SK-N-SH (cell line): Measurements from ENCODE around the gene PLXDC1. TPM values are rescaled to one million over a fixed set of nuclear protein-coding genes. Genes with fewer than 3 reads are reported as not detected.

Experiments used
- CTCF ChIA-PET: fragments of 300-600, 350-600 bp; formaldehyde crosslinking; extraction: SDS; loops from one replicate; lab custom pipeline; 2021; lab: Yijun Ruan, JAX
- POLR2A ChIA-PET: fragments of 350-600 bp; sonication (Branson Sonifier 250); formaldehyde crosslinking; extraction: SDS; loops from one replicate; lab custom pipeline; 2020; ENCODE audit warnings: antibody characterized with exemption, inconsistent platforms; lab: Yijun Ruan, JAX
- DNase-seq: peaks from one replicate; pipeline ENCODE4 v3.0.0; 2012
- H2AFZ ChIP-seq: fragments of 200-600 bp; sonication (generic); 2 replicates; pipeline ENCODE4 v1.8.1; 2016; ENCODE audit warnings: antibody characterized with exemption, mild to moderate bottlenecking, low read depth
- H3F3A ChIP-seq: fragments of 200-600 bp; sonication (generic); replicated peaks from 2 replicates; pipeline ENCODE3; 2016; ENCODE audit warnings: antibody characterized with exemption, mild to moderate bottlenecking; ENCODE audit not compliant: insufficient read depth
- H3K27ac ChIP-seq, 2 experiments: fragments of 200-500 bp in 1 of 2; fragments of 200-600 bp in 1 of 2; sonication (Bioruptor generic) in 1 of 2; sonication (generic), shearing (Covaris generic) in 1 of 2; 2 replicates each; pipeline versions ENCODE4 v1.5.1 to v1.6.1; 2014 to 2016; ENCODE audit warnings: low read depth in 2 of 2, inconsistent platforms in 1 of 2, low read length in 1 of 2, mild to moderate bottlenecking in 1 of 2, mixed read lengths in 1 of 2
- H3K27me3 ChIP-seq: fragments of 200-600 bp; sonication (generic), shearing (Covaris generic); 2 replicates; pipeline ENCODE4 v1.6.1; 2016; ENCODE audit warnings: mixed run types; ENCODE audit not compliant: insufficient read depth
- H3K36me3 ChIP-seq, 2 experiments: fragments of 200-500 bp in 1 of 2; fragments of 200-600 bp in 1 of 2; sonication (Bioruptor generic) in 1 of 2; sonication (generic) in 1 of 2; replicated peaks in 1 of 2; 2 replicates each; pipeline versions ENCODE3 to v1.5.1; 2014 to 2016; ENCODE audit warnings: low read length in 1 of 2, mild to moderate bottlenecking in 1 of 2; ENCODE audit not compliant: insufficient read depth in 2 of 2, control insufficient read depth in 1 of 2
- H3K4me1 ChIP-seq, 2 experiments: fragments of 200-500 bp in 1 of 2; fragments of 200-600 bp in 1 of 2; sonication (Bioruptor generic) in 1 of 2; sonication (generic), shearing (Covaris generic) in 1 of 2; 2 replicates each; pipeline versions ENCODE4 v1.5.1 to v1.6.1; 2014 to 2016; ENCODE audit warnings: low read depth in 1 of 2, low read length in 1 of 2, mixed run types in 1 of 2; ENCODE audit not compliant: insufficient read depth in 2 of 2, control insufficient read depth in 1 of 2
- H3K4me2 ChIP-seq: fragments of 200-600 bp; sonication (generic), shearing (Covaris generic); 2 replicates; pipeline ENCODE4 v1.6.1; 2017; ENCODE audit warnings: mixed run types
- H3K4me3 ChIP-seq, 2 experiments: fragments of 200-500 bp in 1 of 2; fragments of 200-600 bp in 1 of 2; sonication (Bioruptor generic) in 1 of 2; sonication (generic), shearing (Covaris generic) in 1 of 2; 2 replicates each; pipeline versions ENCODE4 v1.5.1 to v1.8.1; 2014 to 2016; ENCODE audit warnings: low read depth in 2 of 2, inconsistent platforms in 1 of 2, low read length in 1 of 2, mild to moderate bottlenecking in 1 of 2, mixed read lengths in 1 of 2, moderate library complexity in 1 of 2
- H3K79me2 ChIP-seq: fragments of 200-600 bp; sonication (generic); 2 replicates; pipeline ENCODE4 v1.8.1; 2017; ENCODE audit warnings: mild to moderate bottlenecking; ENCODE audit not compliant: insufficient read depth
- H3K9ac ChIP-seq: fragments of 200-600 bp; sonication (generic); 2 replicates; pipeline ENCODE4 v1.6.1; 2017; ENCODE audit warnings: mixed run types
- H3K9me2 ChIP-seq: fragments of 200-600 bp; sonication (generic); 2 replicates; pipeline ENCODE4 v1.6.1; 2017; ENCODE audit warnings: mixed run types
- H3K9me3 ChIP-seq: fragments of 200-600 bp; sonication (generic); 2 replicates; pipeline ENCODE4 v1.6.1; 2017; ENCODE audit warnings: mixed run types, mild to moderate bottlenecking, moderate library complexity
- H4K20me1 ChIP-seq: fragments of 200-600 bp; sonication (generic); 2 replicates; pipeline ENCODE4 v1.6.1; 2017; ENCODE audit warnings: mild to moderate bottlenecking, mixed run types; ENCODE audit not compliant: insufficient read depth
- CHD2 ChIP-seq: fragments of 150-350 bp; IDR thresholded peaks from 2 replicates; pipeline ENCODE4 v1.6.1; 2018; ENCODE audit warnings: low read length; ENCODE audit not compliant: partially characterized antibody
- ELF1 ChIP-seq: IDR thresholded peaks from 2 replicates; pipeline ENCODE4 v1.4.0; 2012
- EZH2phosphoT487 ChIP-seq: fragments of 200-600 bp; sonication (generic); IDR thresholded peaks from 2 replicates; pipeline ENCODE4 v1.6.1; 2017; ENCODE audit warnings: low read depth, mixed run types, mild to moderate bottlenecking, antibody characterized with exemption, moderate library complexity, borderline replicate concordance
- FOSL2 ChIP-seq: IDR thresholded peaks from 2 replicates; pipeline ENCODE4 v1.4.0; 2012; ENCODE audit warnings: low read depth, mild to moderate bottlenecking, moderate library complexity, borderline replicate concordance
- FOXJ3 ChIP-seq: sonication (generic); formaldehyde crosslinking; IDR thresholded peaks from 2 replicates; pipeline ENCODE4 v1.5.1; 2020; ENCODE audit warnings: mild to moderate bottlenecking, missing genetic modification reagents
- FOXM1 ChIP-seq: IDR thresholded peaks from 2 replicates; pipeline ENCODE4 v1.4.0; 2012; ENCODE audit warnings: low read depth, mild to moderate bottlenecking
- GATA2 ChIP-seq: sonication (generic); formaldehyde crosslinking; IDR thresholded peaks from 2 replicates; pipeline ENCODE4 v1.5.0; 2020; ENCODE audit warnings: mild to moderate bottlenecking, missing genetic modification reagents
- NFIC ChIP-seq: IDR thresholded peaks from 2 replicates; pipeline ENCODE4 v1.4.0; 2012; ENCODE audit warnings: borderline replicate concordance
- NRF1 ChIP-seq: IDR thresholded peaks from 2 replicates; pipeline ENCODE4 v1.6.1; 2012; ENCODE audit warnings: low read depth, mild to moderate bottlenecking, low read length
- PBX3 ChIP-seq: IDR thresholded peaks from 2 replicates; pipeline ENCODE4; 2012
- RCOR1 ChIP-seq: fragments of 150-350 bp; IDR thresholded peaks from 2 replicates; pipeline ENCODE4 v1.6.1; 2017; ENCODE audit warnings: antibody characterized with exemption, low read length
- REST ChIP-seq: IDR thresholded peaks from 2 replicates; pipeline ENCODE4 v1.6.1; 2012; ENCODE audit warnings: mild to moderate bottlenecking, low read depth, low read length, moderate library complexity
- TAF1 ChIP-seq: IDR thresholded peaks from 2 replicates; pipeline ENCODE4 v1.6.1; 2012; ENCODE audit warnings: low read depth, mild to moderate bottlenecking, low read length, moderate library complexity, borderline replicate concordance
- TEAD4 ChIP-seq: IDR thresholded peaks from 2 replicates; pipeline ENCODE4 v1.4.0; 2012; ENCODE audit warnings: mild to moderate bottlenecking, borderline replicate concordance; ENCODE audit not compliant: insufficient read depth
- YY1 ChIP-seq: IDR thresholded peaks from 2 replicates; pipeline ENCODE4 v1.4.0; 2012; ENCODE audit warnings: low read depth, mild to moderate bottlenecking
- ZBTB33 ChIP-seq: IDR thresholded peaks from 2 replicates; pipeline ENCODE4 v1.4.0; 2012; ENCODE audit warnings: low read depth, borderline replicate concordance
- WGBS: methylation state at CpG from one replicate; pipeline ENCODE4 v1.1.6; 2017; ENCODE audit warnings: low lambda C conversion rate; 5-methylcytosine and 5-hydroxymethylcytosine counted together
- polyA plus RNA-seq, 3 experiments: library from polyadenylated mRNA; depleted of rRNA; stranded (reverse); fragments of >200 nt; gene quantifications; 2 replicates each; pipeline ENCODE4 v1.2.3, GENCODE V29; 2012
- TF ChIP-seq, protein P1 (sequence below): fragments of 150-350 bp; IDR thresholded peaks from 2 replicates; pipeline ENCODE4 v1.6.1; 2017; ENCODE audit warnings: antibody characterized with exemption, low read length, low read depth, borderline replicate concordance

The PLXDC1 gene
- polyA plus RNA-seq, 1 of the 3 experiments (the other 2 are of a cell fraction): 1.5 TPM

- TF ChIP-seq TEAD4 (no peak), FOSL2 (no peak)
- TF ChIP-seq, all 33 proteins: peak for 0
- Histone ChIP-seq H3K9ac (no peak overlapping the region), H3K4me3 (no peak overlapping the region), H3K27ac (no peak overlapping the region), H3K4me2 (no peak overlapping the region), H4K20me1 (no peaks in the 10 kb centered on the region), H2AFZ (no peak overlapping the region), H3K79me2 (no peaks in the 10 kb centered on the region), H3K9me2 (no peaks in the 10 kb centered on the region), H3K36me3 (no peaks in the 10 kb centered on the region), H3K4me1 (peaks cover 0 to 18% of the 10 kb centered on the region in 2 experiments; a peak in 1 of 4 replicates), H3K9me3 (no peaks in the 10 kb centered on the region), H3K27me3 (no peaks in the 10 kb centered on the region), H3F3A (no peaks in the 10 kb centered on the region)
- ChIA-PET CTCF (interaction anchor here (0.6 kb wide), 1 partner anchor 80 kb away, joined by 3 read pairs; no protein-coding TSS in a partner anchor), POLR2A (no interaction called here)
- DNase-seq: no peak
- 74% methylated on average over 8 of the region's 8 CpGs for WGBS
Observed at GRCh38 chr17:39094607-39095308, 56.7 kb downstream of the PLXDC1 start.

DNA sequence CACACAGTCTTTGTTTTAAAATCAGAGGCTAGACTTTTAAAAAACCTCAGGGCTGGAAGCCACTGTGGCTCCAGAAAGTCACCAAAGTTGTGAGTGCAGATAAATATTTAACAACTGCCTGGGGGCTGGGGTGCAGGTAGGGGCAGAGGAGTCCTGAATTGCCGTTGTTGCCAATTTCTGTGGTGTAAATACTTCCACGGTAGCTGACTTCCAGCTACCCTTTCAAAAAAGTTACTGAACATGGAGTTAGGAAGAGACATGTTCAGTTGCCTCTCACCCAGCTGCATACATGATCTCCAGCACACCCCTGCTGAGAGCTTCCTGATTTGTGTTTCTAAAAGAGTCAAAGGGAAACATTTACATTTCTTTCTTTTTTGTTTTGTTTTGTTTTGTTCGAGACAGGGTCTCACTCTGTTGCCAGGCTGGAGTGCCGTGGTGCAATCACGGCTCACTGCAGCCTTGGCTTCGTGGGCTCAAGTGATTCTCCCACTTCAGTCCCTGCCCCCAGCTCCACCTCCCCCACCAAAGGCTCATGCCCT is 58.7 kb downstream of the PLXDC1 start:
- Histone ChIP-seq H4K20me1 (no peaks in the 10 kb centered on the region), H3K4me2 (no peak overlapping the region), H3F3A (no peaks in the 10 kb centered on the region), H3K27ac (no peak overlapping the region), H2AFZ (no peak overlapping the region), H3K79me2 (no peaks in the 10 kb centered on the region), H3K36me3 (no peaks in the 10 kb centered on the region), H3K4me3 (no peak overlapping the region), H3K27me3 (no peaks in the 10 kb centered on the region), H3K9me3 (no peaks in the 10 kb centered on the region), H3K9me2 (no peaks in the 10 kb centered on the region), H3K9ac (no peak overlapping the region), H3K4me1 (peaks cover 0 to 8% of the 10 kb centered on the region in 2 experiments; a peak in 1 of 4 replicates)
- ChIA-PET CTCF (no interaction called here), POLR2A (no interaction called here)
- TF ChIP-seq REST: no peak
- no peak for TF ChIP-seq FOSL2
- no peak for TF ChIP-seq NFIC
- no peak for TF ChIP-seq TEAD4
- no peak for TF ChIP-seq CHD2
- TF ChIP-seq, protein P1, sequence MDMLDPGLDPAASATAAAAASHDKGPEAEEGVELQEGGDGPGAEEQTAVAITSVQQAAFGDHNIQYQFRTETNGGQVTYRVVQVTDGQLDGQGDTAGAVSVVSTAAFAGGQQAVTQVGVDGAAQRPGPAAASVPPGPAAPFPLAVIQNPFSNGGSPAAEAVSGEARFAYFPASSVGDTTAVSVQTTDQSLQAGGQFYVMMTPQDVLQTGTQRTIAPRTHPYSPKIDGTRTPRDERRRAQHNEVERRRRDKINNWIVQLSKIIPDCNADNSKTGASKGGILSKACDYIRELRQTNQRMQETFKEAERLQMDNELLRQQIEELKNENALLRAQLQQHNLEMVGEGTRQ: no peak
- no peak for TF ChIP-seq EZH2phosphoT487
- no peak for TF ChIP-seq ELF1
- no peak for TF ChIP-seq FOXM1
- no peak for TF ChIP-seq FOXJ3 (CRISPR knock-in tag)
- TF ChIP-seq YY1: no peak
- TF ChIP-seq RCOR1: no peak
- no peak for TF ChIP-seq TAF1
- TF ChIP-seq GATA2 (CRISPR knock-in tag): no peak
- TF ChIP-seq ZBTB33: no peak
- TF ChIP-seq NRF1: no peak
- TF ChIP-seq PBX3: no peak
- 72% methylated on average over 6 of the region's 6 CpGs for WGBS
- no peak for DNase-seq
